Peyer's patch (tissue), 4 donors: Measurements from ENCODE around the gene ST6GALNAC1.

Experiments
- CTCF ChIP-seq, 6 experiments: fragments of 450-650 bp in 4 of 6; fragments of 200-600 bp in 2 of 6; sonication (generic) in 1 of 6; IDR thresholded peaks; one replicate each; pipeline ENCODE4 v1.5.1; 2017 to 2019; ENCODE audit warnings: antibody characterized with exemption in 6 of 6, mild to moderate bottlenecking in 3 of 6, moderate library complexity in 1 of 6
- POLR2A ChIP-seq, 2 donors: fragments of 450-650 bp; IDR thresholded peaks; one replicate each; pipeline ENCODE4 v1.5.1; 2017; ENCODE audit warnings: antibody characterized with exemption in 2 of 2, mild to moderate bottlenecking in 2 of 2, moderate library complexity in 2 of 2

DNA sequence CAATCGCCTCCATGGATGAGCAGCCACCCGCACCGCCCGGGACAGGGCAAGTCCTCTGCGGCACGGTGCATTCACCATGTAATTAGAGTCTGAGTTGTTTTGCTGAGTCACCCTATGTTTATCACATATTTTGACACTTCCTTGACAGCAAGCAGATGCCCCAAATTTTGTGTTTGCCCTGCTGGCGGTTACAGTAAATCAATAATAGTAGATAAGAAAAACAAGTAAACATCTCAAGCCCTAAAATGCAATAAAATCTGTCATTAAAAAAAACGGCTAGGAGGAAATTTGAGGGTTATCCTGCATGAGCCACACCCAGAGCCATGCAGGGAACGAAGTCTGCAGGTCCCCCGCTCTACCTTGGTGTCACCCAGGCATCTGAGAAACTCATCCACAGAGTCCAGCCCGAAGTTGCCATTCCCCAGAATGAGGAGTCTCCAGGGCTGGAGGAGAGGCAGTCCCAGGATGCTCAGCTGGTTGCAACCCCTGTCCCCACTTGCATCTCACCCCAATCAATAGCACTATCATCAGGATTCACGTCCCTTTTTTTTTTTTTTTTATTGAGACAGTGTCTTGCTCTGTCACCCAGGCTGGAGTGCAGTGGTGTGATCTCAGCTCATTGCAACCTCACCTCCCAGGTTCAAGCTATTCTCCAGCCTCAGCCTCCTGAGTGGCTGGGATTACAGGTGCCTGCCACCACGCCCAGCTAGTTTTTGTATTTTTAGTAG is 16.5 kb upstream of the ST6GALNAC1 start:
- TF ChIP-seq CTCF (IDR thresholded peaks at IDR 0.05): peak in 1 of 6 experiments; percentile 9
- peak in 1 of 2 donors; percentile 27 for TF ChIP-seq POLR2A (IDR thresholded peaks at IDR 0.05)
